PC-3 (cell line): ENCODE data around the gene OSR1. TPM values are rescaled to one million over a fixed set of nuclear protein-coding genes. Genes with fewer than 3 reads are reported as not detected.
A peak's percentile ranks its signal among the peaks of the same experiment; 100 is the strongest.

ENCODE experiments used
- ATAC-seq: fragments of 200-7000 bp; cut with Tn5 transposase; 2 replicates; pipeline ENCODE4 v1.9.1; 2020; ENCODE audit warnings: mild to moderate bottlenecking, moderate library complexity
- BruUV-seq: library from RNA; stranded (reverse); fragments of 400-500 nt; replicated peaks from 2 replicates; lab custom pipeline; 2021; lab: Mats Ljungman, UMichigan
- CTCF ChIA-PET: fragments of 300-600 bp; sonication (Branson Sonifier 250); formaldehyde crosslinking; loops from one replicate; lab custom pipeline; 2022; ENCODE audit warnings: antibody characterized with exemption; lab: Charles Lee
- POLR2A ChIA-PET: fragments of 300-600 bp; sonication (Branson Sonifier 250); formaldehyde crosslinking; loops from one replicate; lab custom pipeline; 2022; ENCODE audit warnings: antibody characterized with exemption; ENCODE audit not compliant: unreplicated experiment; lab: Charles Lee
- DNase-seq: peaks from one replicate; pipeline ENCODE4 v3.0.0-alpha.2; 2015
- H2AFZ ChIP-seq: fragments of 300-600 bp; sonication (generic); 2 replicates; pipeline ENCODE4 v1.6.0; 2016; ENCODE audit warnings: antibody characterized with exemption, low read length
- H3F3A ChIP-seq: fragments of 300-600 bp; sonication (generic); one replicate; pipeline ENCODE4 v1.6.0; 2017; ENCODE audit warnings: antibody characterized with exemption, low read length, control low read depth, mild to moderate bottlenecking; ENCODE audit not compliant: unreplicated experiment
- H3K27ac ChIP-seq: fragments of 300-600 bp; sonication (generic); 2 replicates; pipeline ENCODE4 v1.5.1; 2016; ENCODE audit warnings: mild to moderate bottlenecking, low read length
- H3K27me3 ChIP-seq: fragments of 300-600 bp; sonication (generic); 2 replicates; pipeline ENCODE4 v1.6.1; 2016; ENCODE audit warnings: low read length, mixed read lengths
- H3K36me3 ChIP-seq: fragments of 300-600 bp; sonication (generic); 2 replicates; pipeline ENCODE4 v1.6.1; 2016; ENCODE audit warnings: low read depth, mixed run types, low read length, mixed read lengths
- H3K4me1 ChIP-seq: fragments of 300-600 bp; sonication (generic); 2 replicates; pipeline ENCODE4 v1.5.1; 2016; ENCODE audit warnings: low read length; ENCODE audit not compliant: insufficient read depth
- H3K4me2 ChIP-seq: fragments of 300-600 bp; sonication (generic); 2 replicates; pipeline ENCODE4 v1.6.0; 2016; ENCODE audit warnings: low read length
- H3K4me3 ChIP-seq: fragments of 300-600 bp; sonication (generic); 2 replicates; pipeline ENCODE4 v1.5.1; 2016; ENCODE audit warnings: mild to moderate bottlenecking, low read length, mixed read lengths
- H3K79me2 ChIP-seq: fragments of 300-600 bp; sonication (generic); 2 replicates; pipeline ENCODE4 v1.6.1; 2017; ENCODE audit warnings: low read length, mixed read lengths
- H3K9ac ChIP-seq: fragments of 300-600 bp; sonication (generic); 2 replicates; pipeline ENCODE4 v1.6.0; 2016; ENCODE audit warnings: mild to moderate bottlenecking, low read length
- H3K9me2 ChIP-seq: fragments of 300-600 bp; sonication (generic); replicated peaks from 2 replicates; pipeline ENCODE4 v1.6.1; 2016; ENCODE audit warnings: mixed run types, low read length, mixed read lengths
- H3K9me3 ChIP-seq: fragments of 300-600 bp; sonication (generic); 2 replicates; pipeline ENCODE4 v1.6.1; 2016; ENCODE audit warnings: low read length, mixed read lengths
- H4K20me1 ChIP-seq: fragments of 300-600 bp; sonication (generic); 2 replicates; pipeline ENCODE4 v1.6.1; 2016; ENCODE audit warnings: low read length, mixed read lengths
- EZH2 ChIP-seq: fragments of 300-600 bp; sonication (generic); IDR thresholded peaks from one replicate; pipeline ENCODE4 v1.6.1; 2017; ENCODE audit warnings: antibody characterized with exemption, mild to moderate bottlenecking, low read length; ENCODE audit not compliant: unreplicated experiment
- EZH2phosphoT487 ChIP-seq: fragments of 300-600 bp; sonication (generic); IDR thresholded peaks from 2 replicates; pipeline ENCODE4 v1.6.1; 2018; ENCODE audit warnings: mild to moderate bottlenecking, antibody characterized with exemption, low read length, borderline replicate concordance
- intact Hi-C: fragments of 100-400 bp; cut with micrococcal nuclease; formaldehyde crosslinking; loops from 2 replicates; pipeline ENCODE4 v1.9.0; 2023
- total RNA-seq: library from RNA; depleted of rRNA; stranded (reverse); fragments of >200 nt; gene quantifications from 2 replicates; pipeline ENCODE4 v1.2.3, GENCODE V29; 2014
- TF ChIP-seq, protein P1 (sequence below): fragments of 300-600 bp; sonication (generic); conservative IDR thresholded peaks from 2 replicates; pipeline ENCODE4 v1.5.1; 2017; ENCODE audit warnings: antibody characterized with exemption, low read depth, mild to moderate bottlenecking, low read length

The OSR1 gene
- total RNA-seq, 1 experiment from 2014 or later = 33.5 TPM

DNA sequence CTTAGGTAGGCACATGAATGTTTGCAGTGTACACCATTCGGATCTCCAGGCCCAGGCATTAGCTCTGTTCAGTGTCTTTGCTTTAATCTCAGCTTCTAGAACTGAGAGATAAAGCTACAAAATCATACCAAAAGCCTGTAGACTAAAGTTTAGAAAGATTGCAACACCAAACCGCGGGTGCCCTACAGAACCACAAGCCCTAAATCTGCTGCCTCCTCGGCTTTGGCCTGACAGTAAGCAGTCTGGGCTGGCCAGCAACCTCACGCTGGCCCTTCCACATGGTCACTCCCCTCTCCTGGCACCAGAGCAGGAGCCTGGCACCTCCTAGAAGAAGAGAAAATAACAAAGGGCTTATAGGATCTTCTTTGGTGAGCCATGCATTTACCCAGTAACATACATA is 8.9 kb upstream of the OSR1 start:
- Histone ChIP-seq H3K79me2 (no peaks in the 10 kb centered on the region), H4K20me1 (no peaks in the 10 kb centered on the region), H3K9ac (no peak overlapping the region), H3K4me1 (peaks cover 7% of the 10 kb centered on the region), H3K27ac (no peak overlapping the region), H3F3A (no peaks in the 10 kb centered on the region), H3K27me3 (no peaks in the 10 kb centered on the region), H3K4me2 (no peak overlapping the region), H3K9me2 (no peaks in the 10 kb centered on the region), H3K36me3 (no peaks in the 10 kb centered on the region), H3K9me3 (no peaks in the 10 kb centered on the region), H3K4me3 (no peak overlapping the region), H2AFZ (no peak overlapping the region)
- CTCF ChIA-PET = no interaction called here
- BruUV-seq = no TSS peak
- POLR2A ChIA-PET = no interaction called here
- ATAC-seq = no peak
- intact Hi-C loops = no loop called here
- no peak for DNase-seq
- no peak for TF ChIP-seq EZH2
- TF ChIP-seq EZH2phosphoT487 = no peak
- TF ChIP-seq, protein P1, sequence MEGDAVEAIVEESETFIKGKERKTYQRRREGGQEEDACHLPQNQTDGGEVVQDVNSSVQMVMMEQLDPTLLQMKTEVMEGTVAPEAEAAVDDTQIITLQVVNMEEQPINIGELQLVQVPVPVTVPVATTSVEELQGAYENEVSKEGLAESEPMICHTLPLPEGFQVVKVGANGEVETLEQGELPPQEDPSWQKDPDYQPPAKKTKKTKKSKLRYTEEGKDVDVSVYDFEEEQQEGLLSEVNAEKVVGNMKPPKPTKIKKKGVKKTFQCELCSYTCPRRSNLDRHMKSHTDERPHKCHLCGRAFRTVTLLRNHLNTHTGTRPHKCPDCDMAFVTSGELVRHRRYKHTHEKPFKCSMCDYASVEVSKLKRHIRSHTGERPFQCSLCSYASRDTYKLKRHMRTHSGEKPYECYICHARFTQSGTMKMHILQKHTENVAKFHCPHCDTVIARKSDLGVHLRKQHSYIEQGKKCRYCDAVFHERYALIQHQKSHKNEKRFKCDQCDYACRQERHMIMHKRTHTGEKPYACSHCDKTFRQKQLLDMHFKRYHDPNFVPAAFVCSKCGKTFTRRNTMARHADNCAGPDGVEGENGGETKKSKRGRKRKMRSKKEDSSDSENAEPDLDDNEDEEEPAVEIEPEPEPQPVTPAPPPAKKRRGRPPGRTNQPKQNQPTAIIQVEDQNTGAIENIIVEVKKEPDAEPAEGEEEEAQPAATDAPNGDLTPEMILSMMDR = no peak

DNA sequence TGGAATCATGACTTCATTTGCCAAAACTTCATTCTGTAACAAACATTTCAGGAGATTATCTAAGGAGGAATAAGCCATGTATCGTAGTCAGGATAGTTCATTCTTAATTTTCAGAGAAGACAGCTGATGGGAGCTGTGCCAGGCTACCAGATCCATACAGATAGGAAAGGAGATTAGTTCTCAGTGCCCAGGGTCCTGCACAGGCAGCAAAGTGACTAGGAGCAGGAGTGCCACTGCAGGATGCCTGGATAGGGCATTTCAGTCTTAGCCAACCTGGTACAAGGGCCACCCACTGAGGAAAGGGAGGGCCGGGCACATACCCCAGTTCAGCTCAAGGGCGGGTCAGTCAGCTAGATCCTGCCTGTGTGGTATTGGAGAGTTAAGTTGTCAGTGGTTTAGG is 6.7 kb upstream of the OSR1 start:
- Histone ChIP-seq H4K20me1 (no peaks in the 10 kb centered on the region), H3K79me2 (no peaks in the 10 kb centered on the region), H3K27ac (no peak overlapping the region), H3F3A (no peaks in the 10 kb centered on the region), H3K36me3 (no peaks in the 10 kb centered on the region), H3K4me1 (peaks cover 11% of the 10 kb centered on the region), H3K27me3 (no peaks in the 10 kb centered on the region), H3K4me2 (no peak overlapping the region), H3K4me3 (no peak overlapping the region), H2AFZ (no peak overlapping the region), H3K9me3 (no peaks in the 10 kb centered on the region), H3K9ac (no peak overlapping the region), H3K9me2 (no peaks in the 10 kb centered on the region)
- no TSS peak for BruUV-seq
- intact Hi-C loops = no loop called here
- ChIA-PET CTCF (no interaction called here), POLR2A (no interaction called here)
- ATAC-seq = no peak
- TF ChIP-seq EZH2phosphoT487 (no peak), EZH2 (no peak)
- TF ChIP-seq, protein P1 = no peak
- no peak for DNase-seq

DNA sequence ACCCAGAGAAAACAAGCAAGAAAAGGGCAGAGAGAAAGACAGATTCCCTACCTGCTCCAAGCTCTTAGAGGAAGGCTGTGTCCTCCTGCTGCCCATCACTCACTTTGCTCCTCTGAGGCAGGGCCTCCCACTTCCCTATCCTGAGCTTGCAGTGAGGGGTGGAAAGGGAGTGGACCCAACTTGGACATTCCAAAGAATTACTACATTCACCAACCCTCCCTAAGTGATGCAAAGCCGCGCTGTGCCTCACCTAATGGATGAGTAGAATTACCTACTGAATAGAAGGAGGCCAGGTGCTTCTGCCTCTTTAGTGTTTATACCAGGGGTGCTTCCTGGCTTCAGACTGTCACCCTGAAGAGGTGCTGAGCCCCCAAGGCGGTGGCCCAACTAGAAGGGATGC is 5.6 kb upstream of the OSR1 start:
- Histone ChIP-seq H3K36me3 (no peaks in the 10 kb centered on the region), H3K9ac (no peak overlapping the region), H3K4me3 (peak overlapping the region; percentile 89; the same call in 1 of the 2 replicates), H3K9me2 (no peaks in the 10 kb centered on the region), H4K20me1 (no peaks in the 10 kb centered on the region), H3K27ac (no peak overlapping the region), H2AFZ (peak overlapping the region; percentile 97), H3K79me2 (no peaks in the 10 kb centered on the region), H3K9me3 (no peaks in the 10 kb centered on the region), H3F3A (no peaks in the 10 kb centered on the region), H3K27me3 (no peaks in the 10 kb centered on the region), H3K4me1 (peaks cover 20% of the 10 kb centered on the region), H3K4me2 (peak overlapping the region; percentile 90)
- ChIA-PET POLR2A (no interaction called here), CTCF (interaction anchor here (0.7 kb wide), 1 partner anchor 200 kb away, joined by 3 read pairs; no protein-coding TSS in a partner anchor)
- TF ChIP-seq EZH2phosphoT487 (no peak), EZH2 (no peak)
- TF ChIP-seq, protein P1 = no peak
- BruUV-seq = no TSS peak
- DNase-seq = no peak
- intact Hi-C loops = loop anchor here (5.0 kb wide), 1 partner anchor 392 kb away; no protein-coding TSS in a partner anchor
- ATAC-seq = no peak
